ENCODE data around the gene THEM4. TPM values are rescaled to one million over a fixed set of nuclear protein-coding genes. Genes with fewer than 3 reads are reported as not detected.
A peak's percentile ranks its signal among the peaks of the same experiment; 100 is the strongest.
"Not testable (repeated sequence)": the region's sequence is repeated elsewhere in the genome, so short reads cannot be mapped to it uniquely, and the experiment has no call there.

THEM4 gene
- total RNA-seq, 2 experiments from 2014 or later: 19.1 to 20.9 TPM

DNA sequence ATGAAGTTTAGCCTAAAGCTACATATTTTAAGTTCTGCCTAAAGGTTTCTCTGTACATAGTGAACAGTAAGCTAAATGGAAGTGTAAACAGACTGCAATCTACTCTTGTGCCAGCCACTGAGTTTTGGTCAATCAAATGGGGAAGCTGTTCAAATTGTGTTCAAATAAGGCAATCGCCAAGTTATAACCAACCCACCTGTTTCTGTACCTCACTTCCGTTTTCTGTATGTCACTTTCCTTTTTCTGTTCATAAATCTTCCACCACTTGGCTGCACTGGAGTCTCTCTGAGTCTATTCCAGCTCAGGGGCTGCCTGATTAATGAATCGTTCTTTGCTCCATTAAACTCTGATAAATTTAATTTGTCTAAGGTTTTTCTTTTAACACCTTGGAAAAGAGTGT lies 10.8 kb upstream of the THEM4 start:
- peaks cover 18% of the 10 kb centered on the region for H3K4me1 Mint-ChIP-seq
- H3K9me3 Mint-ChIP-seq (ENCODE audit: low read depth): no peaks in the 10 kb centered on the region
- H3K4me3 Mint-ChIP-seq: no peak overlapping the region
- ATAC-seq (no peak), DNase-seq (no peak)
- H3K27me3 Mint-ChIP-seq: peaks cover 2% of the 10 kb centered on the region
- no peak overlapping the region for H3K27ac Mint-ChIP-seq
- CTCF ChIA-PET: interaction anchor here (0.9 to 2.4 kb wide), 5 partner anchors 11 to 82 kb away, joined by 3 to 14 read pairs (median 5); partner anchors contain the start of gene THEM4
- H3K36me3 Mint-ChIP-seq: no peaks in the 10 kb centered on the region

DNA sequence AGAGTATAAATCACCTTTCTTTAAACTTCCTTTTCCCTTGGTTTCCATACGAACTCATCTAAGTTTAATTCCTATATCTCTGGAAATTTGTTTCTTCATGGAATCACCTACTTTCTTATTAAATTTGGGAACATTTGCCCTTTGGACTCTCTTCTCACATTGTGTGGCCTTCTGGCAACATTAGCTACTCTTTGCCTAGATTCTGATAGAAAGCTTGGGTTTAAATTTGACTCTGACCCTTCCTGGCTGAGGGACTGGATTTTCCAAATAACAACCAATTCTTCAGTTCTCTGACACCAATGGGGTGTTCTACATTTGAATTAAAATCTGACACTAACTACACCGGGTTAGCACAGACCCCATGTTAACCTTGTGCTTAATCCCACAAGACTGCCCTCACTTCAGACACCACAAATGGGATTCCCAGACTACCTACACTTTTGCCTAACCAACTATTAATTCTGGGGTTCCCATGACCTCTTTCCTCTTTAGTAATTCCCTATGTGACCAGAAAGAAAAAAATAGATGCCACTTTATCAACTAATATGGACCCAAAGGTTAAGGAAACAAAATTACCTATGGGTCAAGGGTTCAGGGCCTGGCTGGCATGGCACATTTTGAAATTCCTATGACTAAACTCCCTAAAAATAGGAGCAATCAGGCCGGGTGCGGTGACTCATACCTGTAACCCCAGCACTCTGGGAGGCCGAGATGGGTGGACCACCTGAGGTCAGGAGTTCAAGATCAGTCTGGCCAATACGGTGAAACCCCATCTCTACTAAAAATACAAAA lies 9.7 kb upstream of the THEM4 start:
- ATAC-seq: no peak
- CTCF ChIA-PET: interaction anchor here (1.2 to 2.4 kb wide), 6 partner anchors 11 to 83 kb away, joined by 3 to 14 read pairs (median 4); no protein-coding TSS in a partner anchor
- DNase-seq: no peak

GRCh38 chr1:151918156-151918555 lies 8.8 kb upstream of the THEM4 start:
- no peaks in the 10 kb centered on the region for H3K9me3 Mint-ChIP-seq (ENCODE audit: low read depth)
- peaks cover 2% of the 10 kb centered on the region for H3K27me3 Mint-ChIP-seq
- DNase-seq (no peak), ATAC-seq (no peak)
- peaks cover 15% of the 10 kb centered on the region for H3K4me1 Mint-ChIP-seq
- H3K4me3 Mint-ChIP-seq: no peak overlapping the region
- H3K36me3 Mint-ChIP-seq: no peaks in the 10 kb centered on the region
- H3K27ac Mint-ChIP-seq: no peak overlapping the region
- CTCF ChIA-PET: interaction anchor here (1.2 to 1.8 kb wide), 4 partner anchors 9 to 50 kb away, joined by 4 read pairs; no protein-coding TSS in a partner anchor

More for the DNA sequence above, 9.7 kb upstream of the THEM4 start:
- peaks cover 2% of the 10 kb centered on the region for H3K27me3 Mint-ChIP-seq
- no peaks in the 10 kb centered on the region for H3K9me3 Mint-ChIP-seq (ENCODE audit: low read depth)
- H3K27ac Mint-ChIP-seq: no peak overlapping the region
- peaks cover 15% of the 10 kb centered on the region for H3K4me1 Mint-ChIP-seq
- H3K4me3 Mint-ChIP-seq: no peak overlapping the region
- no peaks in the 10 kb centered on the region for H3K36me3 Mint-ChIP-seq

- ATAC-seq (no peak), DNase-seq (no peak)
- H3K9me3 Mint-ChIP-seq (ENCODE audit: low read depth): no peaks in the 10 kb centered on the region
- no peak overlapping the region for H3K4me3 Mint-ChIP-seq
- H3K4me1 Mint-ChIP-seq: peaks cover 15% of the 10 kb centered on the region
- H3K27ac Mint-ChIP-seq: no peak overlapping the region
- CTCF ChIA-PET: interaction anchor here (1.6 to 1.8 kb wide), 2 partner anchors 10 to 18 kb away, joined by 4 read pairs; no protein-coding TSS in a partner anchor
- H3K36me3 Mint-ChIP-seq: no peaks in the 10 kb centered on the region
- peaks cover 2% of the 10 kb centered on the region for H3K27me3 Mint-ChIP-seq
Measured at GRCh38 chr1:151916726-151917370, 7.5 kb upstream of the THEM4 start.

GRCh38 chr1:151915061-151915686 lies 5.9 kb upstream of the THEM4 start:
- peaks cover 2% of the 10 kb centered on the region for H3K27me3 Mint-ChIP-seq
- DNase-seq (no peak), ATAC-seq (no peak)
- H3K4me3 Mint-ChIP-seq: no peak overlapping the region
- no peaks in the 10 kb centered on the region for H3K9me3 Mint-ChIP-seq (ENCODE audit: low read depth)
- H3K27ac Mint-ChIP-seq: no peak overlapping the region
- H3K36me3 Mint-ChIP-seq: no peaks in the 10 kb centered on the region
- CTCF ChIA-PET: interaction anchor here (1.0 kb wide), 2 partner anchors 86 to 88 kb away, joined by 3 read pairs; no protein-coding TSS in a partner anchor
- peaks cover 7% of the 10 kb centered on the region for H3K4me1 Mint-ChIP-seq

GRCh38 chr1:151914076-151914475 lies 4.8 kb upstream of the THEM4 start:
- Mint-ChIP-seq H3K36me3 (no peaks in the 10 kb centered on the region), H3K4me1 (peaks cover 2% of the 10 kb centered on the region), H3K27ac (no peak overlapping the region), H3K27me3 (peaks cover 2% of the 10 kb centered on the region), H3K9me3 (ENCODE audit: low read depth) (no peaks in the 10 kb centered on the region), H3K4me3 (no peak overlapping the region)
- DNase-seq: no peak
- CTCF ChIA-PET: interaction anchor here (1.0 kb wide), 1 partner anchor 87 kb away, joined by 3 read pairs; no protein-coding TSS in a partner anchor
- ATAC-seq: no peak

- H3K27ac Mint-ChIP-seq: no peak overlapping the region
- no peak for DNase-seq
- peaks cover 2% of the 10 kb centered on the region for H3K27me3 Mint-ChIP-seq
- H3K9me3 Mint-ChIP-seq (ENCODE audit: low read depth): peaks cover 4% of the 10 kb centered on the region
- H3K36me3 Mint-ChIP-seq: peaks cover 7% of the 10 kb centered on the region
- H3K4me3 Mint-ChIP-seq: no peak overlapping the region
- peaks cover 11% of the 10 kb centered on the region for H3K4me1 Mint-ChIP-seq
- CTCF ChIA-PET: interaction anchor here (0.7 kb wide), 1 partner anchor 215 kb away, joined by 3 read pairs; no protein-coding TSS in a partner anchor
- ATAC-seq: no peak
Measured at GRCh38 chr1:151912973-151913372, 3.7 kb upstream of the THEM4 start.

DNA sequence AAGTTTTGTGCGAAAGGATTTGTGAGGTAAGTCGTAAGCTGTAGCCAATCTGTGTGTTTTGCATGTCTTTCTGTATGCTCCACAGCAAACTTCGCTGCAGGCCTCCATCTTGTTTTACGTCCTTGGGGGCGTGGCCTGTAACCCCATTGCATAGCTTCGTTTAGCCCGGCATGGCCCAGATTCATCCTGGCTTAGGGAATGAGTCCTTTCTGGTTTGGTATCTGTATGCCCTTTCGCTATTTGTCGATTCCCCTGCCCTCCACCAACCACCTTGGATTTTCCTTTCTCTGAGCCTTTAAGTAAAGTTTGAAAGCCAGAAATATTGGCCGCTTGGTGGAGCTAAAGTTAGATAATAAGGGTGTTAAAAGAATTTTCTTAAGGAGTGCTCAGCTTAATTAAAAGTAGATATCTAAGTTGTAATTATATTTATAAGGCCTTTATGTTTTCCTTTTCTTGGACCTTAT lies 1.1 kb downstream of the THEM4 start:
- ATAC-seq (no peak), DNase-seq (no peak)
- peaks cover 14% of the 10 kb centered on the region for H3K9me3 Mint-ChIP-seq (ENCODE audit: low read depth)
- peak overlapping the region; percentile 85 for H3K27ac Mint-ChIP-seq
- H3K4me3 Mint-ChIP-seq: peak overlapping the region; percentile 86
- H3K36me3 Mint-ChIP-seq: peaks cover 44% of the 10 kb centered on the region
- H3K27me3 Mint-ChIP-seq: no peaks in the 10 kb centered on the region
- peaks cover 45% of the 10 kb centered on the region for H3K4me1 Mint-ChIP-seq
- CTCF ChIA-PET: interaction anchor here (1.0 to 3.2 kb wide), 13 partner anchors 9 to 126 kb away, joined by 3 to 17 read pairs (median 6); no protein-coding TSS in a partner anchor

GRCh38 chr1:151907363-151908139 lies 1.8 kb downstream of the THEM4 start:
- H3K27me3 Mint-ChIP-seq: no peaks in the 10 kb centered on the region
- H3K9me3 Mint-ChIP-seq (ENCODE audit: low read depth): peaks cover 15% of the 10 kb centered on the region
- H3K36me3 Mint-ChIP-seq: peaks cover 44% of the 10 kb centered on the region
- H3K4me3 Mint-ChIP-seq: peak overlapping the region; percentile 86
- H3K27ac Mint-ChIP-seq: peak overlapping the region; percentile 63
- H3K4me1 Mint-ChIP-seq: peaks cover 45% of the 10 kb centered on the region
- CTCF ChIA-PET: interaction anchor here (1.1 to 3.2 kb wide), 9 partner anchors 8 to 127 kb away, joined by 3 to 17 read pairs (median 7); no protein-coding TSS in a partner anchor
- ATAC-seq (no peak), DNase-seq (no peak)

GRCh38 chr1:151906324-151906645 lies 3.0 kb downstream of the THEM4 start:
- CTCF ChIA-PET: interaction anchor here (2.3 kb wide), 1 partner anchor 18 kb away, joined by 6 read pairs; no protein-coding TSS in a partner anchor
- Mint-ChIP-seq H3K4me1 (peaks cover 45% of the 10 kb centered on the region), H3K36me3 (peaks cover 56% of the 10 kb centered on the region), H3K9me3 (ENCODE audit: low read depth) (peaks cover 22% of the 10 kb centered on the region)
- not testable (repeated sequence) for H3K27ac Mint-ChIP-seq, DNase-seq, H3K4me3 Mint-ChIP-seq, ATAC-seq, H3K27me3 Mint-ChIP-seq

DNA sequence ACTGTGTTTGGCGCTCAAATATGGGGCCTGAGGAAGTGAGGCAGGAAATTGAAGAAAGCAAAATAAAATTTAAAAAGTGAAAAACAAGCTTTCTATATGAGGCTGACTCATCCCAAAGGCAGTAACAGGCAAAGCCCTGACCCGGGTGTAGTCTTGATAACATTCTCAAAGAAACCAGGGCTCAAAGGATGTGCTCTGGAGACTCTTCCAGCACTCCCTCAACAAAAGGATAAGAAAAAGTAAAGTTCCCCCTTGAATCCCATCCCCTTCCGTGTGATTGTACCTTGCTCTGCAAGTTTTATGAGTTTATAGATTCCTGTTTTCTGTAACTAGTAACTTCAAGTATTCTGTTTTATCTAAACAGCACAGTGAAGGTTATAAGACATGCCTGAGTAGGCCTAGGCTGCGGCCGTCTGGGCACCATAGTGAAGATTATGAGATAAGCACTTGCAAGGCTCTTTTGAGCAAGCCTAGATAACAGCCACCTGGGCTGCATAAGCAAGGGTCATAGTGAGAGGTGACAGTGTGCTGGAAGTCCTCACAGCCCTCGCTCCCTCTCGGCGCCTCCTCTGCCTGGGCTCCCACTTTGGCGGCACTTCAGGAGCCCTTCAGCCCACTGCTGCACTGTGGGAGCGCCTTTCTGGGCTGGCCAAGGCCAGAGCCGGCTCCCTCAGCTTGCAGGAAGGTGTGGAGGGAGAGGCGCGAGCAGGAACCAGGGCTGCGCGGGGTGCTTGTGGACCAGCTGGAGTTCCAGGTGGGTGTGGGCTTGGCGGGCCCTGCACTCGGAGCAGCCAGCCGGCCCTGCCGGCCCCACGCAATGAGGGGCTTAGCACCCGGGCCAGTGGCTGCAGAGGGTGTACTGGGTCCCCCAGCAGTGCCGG lies 3.6 kb downstream of the THEM4 start:
- Mint-ChIP-seq H3K9me3 (ENCODE audit: low read depth) (peaks cover 25% of the 10 kb centered on the region), H3K27ac (peak overlapping the region; percentile 94), H3K4me1 (peaks cover 45% of the 10 kb centered on the region), H3K4me3 (peak overlapping the region; percentile 53), H3K36me3 (peaks cover 61% of the 10 kb centered on the region)
- not testable (repeated sequence) for H3K27me3 Mint-ChIP-seq, DNase-seq, ATAC-seq
- CTCF ChIA-PET: interaction anchor here (0.7 to 2.0 kb wide), 8 partner anchors 15 to 261 kb away, joined by 3 to 5 read pairs (median 3); no protein-coding TSS in a partner anchor
